Cardiac muscle cell (in vitro differentiated cells and primary cell): ENCODE results near the gene NRSN1. TPM values are rescaled to one million over a fixed set of nuclear protein-coding genes. Genes with fewer than 3 reads are reported as not detected.

Source experiments
- DNase-seq, 2 donors: peaks; one replicate each; pipeline versions ENCODE4 v3.0.0 to v3.0.0-alpha.2; 2010 to 2017; ENCODE audit warnings: low read depth in 1 of 2, low spot score in 1 of 2
- H3K27ac ChIP-seq: fragments of 200-600 bp; sonication (generic); 2 replicates; pipeline ENCODE4 v1.5.1; 2016
- H3K27me3 ChIP-seq: fragments of 200-600 bp; sonication (generic); 2 replicates; pipeline ENCODE4 v1.6.0; 2016; ENCODE audit warnings: control low read depth
- H3K36me3 ChIP-seq: fragments of 200-600 bp; sonication (generic); 2 replicates; pipeline ENCODE4 v1.5.1; 2016; ENCODE audit warnings: control low read depth
- H3K4me1 ChIP-seq: fragments of 200-600 bp; sonication (generic); 2 replicates; pipeline ENCODE4 v1.8.1; 2017; ENCODE audit warnings: low read depth, mild to moderate bottlenecking, mixed run types
- H3K4me3 ChIP-seq: fragments of 200-600 bp; sonication (generic); 2 replicates; pipeline ENCODE4 v1.5.1; 2016; ENCODE audit warnings: mild to moderate bottlenecking
- H3K9me3 ChIP-seq: fragments of 200-600 bp; sonication (generic); 2 replicates; pipeline ENCODE4 v1.5.1; 2017; ENCODE audit warnings: low read depth, mild to moderate bottlenecking, control low read depth
- polyA plus RNA-seq: library from polyadenylated mRNA; unstranded; fragments of >200 nt; fragmentation: Nextera tagmentation; extraction: Ambion mirVana; gene quantifications from 2 replicates; pipeline ENCODE4 v1.2.1, GENCODE V29; 2016
- total RNA-seq: library from RNA; depleted of rRNA; stranded (reverse); fragments of >200 nt; gene quantifications from 2 replicates; pipeline ENCODE4 v1.2.3, GENCODE V29; 2016
- TF ChIP-seq, protein P1 (sequence below): IDR thresholded peaks from 2 replicates; pipeline ENCODE4 v1.5.1; 2012; ENCODE audit warnings: low read depth, mild to moderate bottlenecking, low read length

The NRSN1 gene
- total and polyA plus RNA-seq, 2 experiments from 2014 or later: not detected

DNA sequence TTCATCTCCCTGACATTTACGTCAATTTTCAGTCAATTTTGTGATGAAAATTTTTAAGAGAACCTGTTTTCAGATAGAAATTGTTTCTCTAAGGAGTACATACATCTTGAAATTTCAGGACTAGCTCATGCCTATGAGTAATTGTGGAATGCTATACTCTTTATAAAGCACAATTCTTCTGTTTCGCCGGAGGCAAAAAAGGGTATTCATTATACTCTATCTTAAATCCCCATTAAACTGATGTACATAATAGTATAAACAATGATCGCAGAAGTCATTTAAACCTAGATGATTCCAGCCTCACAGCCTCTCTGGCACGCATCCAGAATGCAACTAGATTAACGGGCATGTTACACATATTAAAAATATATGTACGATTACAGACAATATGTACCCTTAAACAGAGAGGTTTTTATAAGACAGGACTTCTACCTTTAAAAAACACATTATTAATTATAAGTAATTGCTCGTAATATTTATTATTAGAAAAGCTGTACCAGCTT is 62.6 kb downstream of the NRSN1 start:
- Histone ChIP-seq H3K27ac (no peak overlapping the region), H3K27me3 (no peaks in the 10 kb centered on the region), H3K9me3 (no peaks in the 10 kb centered on the region), H3K36me3 (no peaks in the 10 kb centered on the region), H3K4me3 (no peak overlapping the region), H3K4me1 (no peaks in the 10 kb centered on the region)
- TF ChIP-seq, protein P1, sequence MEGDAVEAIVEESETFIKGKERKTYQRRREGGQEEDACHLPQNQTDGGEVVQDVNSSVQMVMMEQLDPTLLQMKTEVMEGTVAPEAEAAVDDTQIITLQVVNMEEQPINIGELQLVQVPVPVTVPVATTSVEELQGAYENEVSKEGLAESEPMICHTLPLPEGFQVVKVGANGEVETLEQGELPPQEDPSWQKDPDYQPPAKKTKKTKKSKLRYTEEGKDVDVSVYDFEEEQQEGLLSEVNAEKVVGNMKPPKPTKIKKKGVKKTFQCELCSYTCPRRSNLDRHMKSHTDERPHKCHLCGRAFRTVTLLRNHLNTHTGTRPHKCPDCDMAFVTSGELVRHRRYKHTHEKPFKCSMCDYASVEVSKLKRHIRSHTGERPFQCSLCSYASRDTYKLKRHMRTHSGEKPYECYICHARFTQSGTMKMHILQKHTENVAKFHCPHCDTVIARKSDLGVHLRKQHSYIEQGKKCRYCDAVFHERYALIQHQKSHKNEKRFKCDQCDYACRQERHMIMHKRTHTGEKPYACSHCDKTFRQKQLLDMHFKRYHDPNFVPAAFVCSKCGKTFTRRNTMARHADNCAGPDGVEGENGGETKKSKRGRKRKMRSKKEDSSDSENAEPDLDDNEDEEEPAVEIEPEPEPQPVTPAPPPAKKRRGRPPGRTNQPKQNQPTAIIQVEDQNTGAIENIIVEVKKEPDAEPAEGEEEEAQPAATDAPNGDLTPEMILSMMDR: no peak
- no peak for DNase-seq

- no peaks in the 10 kb centered on the region for H3K4me1 ChIP-seq
- TF ChIP-seq, protein P1: no peak
Observed at GRCh38 chr6:24191346-24191745, 65.3 kb downstream of the NRSN1 start.

GRCh38 chr6:24193364-24193763 is 67.3 kb downstream of the NRSN1 start:
- H3K36me3 ChIP-seq: no peaks in the 10 kb centered on the region

More at GRCh38 chr6:24191346-24191745, 65.3 kb downstream of the NRSN1 start:
- H3K27ac ChIP-seq: no peak overlapping the region
- no peak for DNase-seq
- no peaks in the 10 kb centered on the region for H3K9me3 ChIP-seq
- H3K36me3 ChIP-seq: no peaks in the 10 kb centered on the region
- H3K27me3 ChIP-seq: no peaks in the 10 kb centered on the region
- H3K4me3 ChIP-seq: no peak overlapping the region

GRCh38 chr6:24194978-24195700 is 69.1 kb downstream of the NRSN1 start:
- Histone ChIP-seq H3K4me3 (no peak overlapping the region), H3K4me1 (no peaks in the 10 kb centered on the region), H3K27me3 (no peaks in the 10 kb centered on the region), H3K36me3 (no peaks in the 10 kb centered on the region), H3K27ac (no peak overlapping the region), H3K9me3 (no peaks in the 10 kb centered on the region)
- TF ChIP-seq, protein P1: no peak
- no peak for DNase-seq

More at GRCh38 chr6:24193364-24193763, 67.3 kb downstream of the NRSN1 start:
- H3K4me1 ChIP-seq: no peaks in the 10 kb centered on the region
- no peak overlapping the region for H3K27ac ChIP-seq
- H3K4me3 ChIP-seq: no peak overlapping the region
- H3K9me3 ChIP-seq: no peaks in the 10 kb centered on the region
- H3K27me3 ChIP-seq: no peaks in the 10 kb centered on the region
- DNase-seq: no peak
- TF ChIP-seq, protein P1: no peak

DNA sequence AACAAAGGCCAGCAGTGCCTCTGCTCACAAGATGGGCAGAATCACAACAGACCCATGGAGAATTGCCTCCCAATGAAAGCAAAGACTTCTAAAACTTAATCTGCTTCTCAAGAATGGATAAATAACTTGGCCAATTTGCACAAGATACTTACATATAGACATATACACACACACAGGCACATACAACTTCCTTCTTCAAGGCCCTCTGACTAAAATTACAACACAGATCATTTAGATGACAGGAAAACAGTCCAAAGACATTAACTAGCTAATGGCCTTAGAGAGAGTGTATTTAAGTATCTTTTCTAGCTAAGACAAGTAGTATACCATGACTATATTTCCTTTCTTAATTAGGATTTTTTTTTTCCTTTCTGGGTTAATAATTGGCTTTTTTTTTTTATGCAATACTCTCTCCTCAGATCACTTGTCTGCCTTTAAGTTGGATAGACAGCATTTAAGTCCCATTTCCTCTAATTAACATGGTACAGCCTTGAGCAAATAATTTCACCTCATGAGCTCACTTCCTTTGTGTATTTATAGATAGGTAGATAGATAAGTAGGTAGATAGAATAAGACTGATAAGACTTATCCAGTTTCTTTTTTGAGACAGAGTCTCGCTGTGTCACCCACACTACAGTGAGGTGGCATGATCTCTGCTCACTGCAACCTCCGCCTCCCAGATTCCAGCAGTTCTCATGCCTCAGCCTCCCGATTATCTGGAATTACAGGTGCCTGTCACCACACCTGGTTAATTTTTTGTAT is 70.0 kb downstream of the NRSN1 start:
- no peaks in the 10 kb centered on the region for H3K36me3 ChIP-seq
- H3K4me3 ChIP-seq: no peak overlapping the region
- no peak overlapping the region for H3K27ac ChIP-seq
- no peaks in the 10 kb centered on the region for H3K9me3 ChIP-seq
- TF ChIP-seq, protein P1: no peak
- H3K27me3 ChIP-seq: no peaks in the 10 kb centered on the region
- H3K4me1 ChIP-seq: no peaks in the 10 kb centered on the region
- no peak for DNase-seq

Other genes starting within 250 kb of the NRSN1 start
- gene DCDC2, start 231.8 kb downstream of the NRSN1 start, total RNA-seq: 0.04 and 0.06 TPM in 2 replicates
- 0.64 TPM in 1 of 2 replicates, not detected in the other for gene DCDC2, start 231.8 kb downstream of the NRSN1 start, polyA plus RNA-seq